Measurements from ENCODE around the gene B4GALNT4. TPM values are rescaled to one million over a fixed set of nuclear protein-coding genes. Genes with fewer than 3 reads are reported as not detected.
A peak's percentile ranks its signal among the peaks of the same experiment; 100 is the strongest.

Gene B4GALNT4
- total RNA-seq, 2 donors from 2014 or later: 1.6 to 2.0 TPM

- H3K36me3 ChIP-seq: no peaks in the 10 kb centered on the region
- no peak overlapping the region for H3K27ac ChIP-seq
- no peak for TF ChIP-seq CTCF (IDR thresholded peaks at IDR 0.05)
- H3K4me1 ChIP-seq: no peaks in the 10 kb centered on the region
- H3K27me3 ChIP-seq: no peaks in the 10 kb centered on the region
- DNase-seq: no peak
- H3K9me3 ChIP-seq: no peaks in the 10 kb centered on the region
- no peak overlapping the region for H3K9ac ChIP-seq (ENCODE audit: low read depth in 2 of 2, low read length in 2 of 2)
- intact Hi-C loops (cut with DNase I): no loop called here
- no peak overlapping the region for H3K4me3 ChIP-seq
Measured at GRCh38 chr11:391117-392017, 22.1 kb downstream of the B4GALNT4 start.

- no peaks in the 10 kb centered on the region for H3K27me3 ChIP-seq
- no peak overlapping the region for H3K4me3 ChIP-seq
- intact Hi-C loops (cut with DNase I): no loop called here
- H3K9ac ChIP-seq (ENCODE audit: low read depth in 2 of 2, low read length in 2 of 2): no peak overlapping the region
- no peak for TF ChIP-seq CTCF (IDR thresholded peaks at IDR 0.05)
- no peaks in the 10 kb centered on the region for H3K36me3 ChIP-seq
- H3K9me3 ChIP-seq: no peaks in the 10 kb centered on the region
- no peaks in the 10 kb centered on the region for H3K4me1 ChIP-seq
- no peak for DNase-seq
- H3K27ac ChIP-seq: no peak overlapping the region
Measured at GRCh38 chr11:392102-392777, 22.9 kb downstream of the B4GALNT4 start.

GRCh38 chr11:393219-394033 lies 24.1 kb downstream of the B4GALNT4 start:
- Histone ChIP-seq H3K36me3 (no peaks in the 10 kb centered on the region), H3K4me1 (no peaks in the 10 kb centered on the region), H3K4me3 (peak overlapping the region; percentile 79), H3K27ac (peak overlapping the region; percentile 90), H3K27me3 (no peaks in the 10 kb centered on the region), H3K9me3 (no peaks in the 10 kb centered on the region), H3K9ac (ENCODE audit: low read depth in 2 of 2, low read length in 2 of 2) (peak overlapping the region in 1 of 2 donors; percentile 70)
- no peak for TF ChIP-seq CTCF (IDR thresholded peaks at IDR 0.05)
- peak; percentile 32 for DNase-seq
- intact Hi-C loops (cut with DNase I): no loop called here

- peak; percentile 94 for DNase-seq
- no peak for TF ChIP-seq CTCF (IDR thresholded peaks at IDR 0.05)
- H3K36me3 ChIP-seq: no peaks in the 10 kb centered on the region
- no peaks in the 10 kb centered on the region for H3K27me3 ChIP-seq
- peak within 1 kb of the TSS; percentile 90 for H3K27ac ChIP-seq
- H3K4me1 ChIP-seq: no peaks in the 10 kb centered on the region
- peak within 1 kb of the TSS; percentile 79 for H3K4me3 ChIP-seq
- peak within 1 kb of the TSS; percentile 73 to 86 for H3K9ac ChIP-seq (ENCODE audit: low read depth in 2 of 2, low read length in 2 of 2)
- no peaks in the 10 kb centered on the region for H3K9me3 ChIP-seq
- intact Hi-C loops (cut with DNase I): no loop called here
Measured at GRCh38 chr11:394034-394857, 24.9 kb downstream of the B4GALNT4 start, which contains the start of gene PKP3. TSS of gene PKP3 (plus strand) at chr11:394209. CDS start at chr11:394293, 84 bp downstream.
